ENCODE results near the gene LIN54. TPM values are rescaled to one million over a fixed set of nuclear protein-coding genes. Genes with fewer than 3 reads are reported as not detected.
"Not testable (repeated sequence)": the region's sequence is repeated elsewhere in the genome, so short reads cannot be mapped to it uniquely, and the experiment has no call there.

The LIN54 gene
- total and polyA plus RNA-seq, 4 donors, result 12.8 to 25.7 (median 17.6) TPM

DNA sequence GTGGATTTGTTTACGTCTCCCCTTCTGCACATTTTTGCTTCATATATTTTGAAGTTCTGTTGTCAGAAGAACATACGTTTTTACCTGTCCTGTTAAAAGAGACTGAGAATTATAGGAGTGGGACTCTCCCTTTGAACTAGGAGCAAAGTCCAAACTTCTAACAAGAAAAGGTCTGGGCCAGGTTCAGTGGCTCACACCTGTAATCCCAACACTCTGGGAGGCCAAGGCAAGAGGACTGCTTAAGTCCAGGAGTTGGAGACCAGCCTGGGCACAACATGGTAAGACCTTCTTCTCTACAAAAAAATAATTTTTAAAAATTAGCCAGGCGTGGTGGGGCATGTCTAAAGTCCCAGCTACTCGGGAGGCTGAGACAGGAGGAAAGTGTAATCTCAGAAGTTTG lies 15.8 kb downstream of the LIN54 start:
- no peak for DNase-seq (ENCODE audit: low read depth in 4 of 6, low spot score in 6 of 6)
- H3K4me3 ChIP-seq (ENCODE audit: low read depth, low read length), result no peak overlapping the region
- 100% methylated on average over 2 of the region's 4 CpGs for WGBS (ENCODE audit: insufficient coverage)
- no peak overlapping the region for H3K27ac ChIP-seq (ENCODE audit: low read depth, low read length)
- no peaks in the 10 kb centered on the region for H3K27me3 ChIP-seq (ENCODE audit: control insufficient read depth, insufficient read depth, low read length)
- H3K4me1 ChIP-seq (ENCODE audit: control insufficient read depth, insufficient read depth, low read length), result no peaks in the 10 kb centered on the region
- no peaks in the 10 kb centered on the region for H3K36me3 ChIP-seq (ENCODE audit: control insufficient read depth, insufficient read depth, low read length)
- H3K9me3 ChIP-seq (ENCODE audit: control insufficient read depth, insufficient read depth, low read length), result no peaks in the 10 kb centered on the region

DNA sequence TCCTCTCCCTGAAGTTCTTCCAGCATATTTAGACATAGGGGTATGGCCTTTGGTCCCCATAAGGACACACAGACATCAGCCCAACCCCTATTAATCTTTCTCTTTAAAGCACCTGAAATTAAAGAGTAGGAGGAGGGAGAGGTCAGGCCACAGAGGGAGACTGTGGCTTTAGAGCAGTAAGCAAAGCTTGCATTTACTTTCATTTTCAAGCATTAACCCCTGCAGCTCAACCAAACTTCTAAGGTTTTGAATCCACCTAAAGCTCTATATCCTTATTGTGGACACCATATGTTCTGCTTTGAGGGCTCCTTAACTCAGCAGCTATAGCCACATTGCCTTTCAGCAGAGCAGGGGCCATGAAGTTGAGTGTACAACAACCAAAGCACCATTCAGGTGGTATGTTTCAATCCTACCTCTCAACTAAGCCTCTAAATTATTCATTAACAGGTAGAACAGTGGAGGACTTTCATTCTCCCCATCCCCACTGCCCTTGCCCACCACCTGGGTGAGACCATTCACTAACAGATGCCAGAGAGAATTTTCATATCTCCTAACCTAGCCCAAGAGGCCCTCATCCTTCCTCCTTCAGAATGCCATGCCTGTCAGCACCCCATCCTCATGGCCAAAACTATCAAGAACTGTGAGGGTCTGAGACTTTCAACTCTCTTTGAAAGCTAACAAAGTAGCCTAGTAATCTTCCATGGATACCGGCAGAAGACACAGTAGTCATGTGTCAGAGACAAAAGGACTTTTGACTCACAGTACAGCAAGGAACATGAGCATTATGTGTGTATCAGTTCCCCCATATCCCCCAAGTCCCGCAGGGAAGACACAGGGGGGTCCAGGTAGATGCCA lies 20.8 kb downstream of the LIN54 start:
- H3K9me3 ChIP-seq (ENCODE audit: control insufficient read depth, insufficient read depth, low read length), result no peaks in the 10 kb centered on the region
- no peaks in the 10 kb centered on the region for H3K27me3 ChIP-seq (ENCODE audit: control insufficient read depth, insufficient read depth, low read length)
- H3K4me1 ChIP-seq (ENCODE audit: control insufficient read depth, insufficient read depth, low read length), result no peaks in the 10 kb centered on the region
- 40% methylated on average over 1 of the region's 2 CpGs for WGBS (ENCODE audit: insufficient coverage)
- no peak overlapping the region for H3K27ac ChIP-seq (ENCODE audit: low read depth, low read length)
- no peak for DNase-seq (ENCODE audit: low read depth in 4 of 6, low spot score in 6 of 6)
- H3K4me3 ChIP-seq (ENCODE audit: low read depth, low read length), result no peak overlapping the region
- H3K36me3 ChIP-seq (ENCODE audit: control insufficient read depth, insufficient read depth, low read length), result no peaks in the 10 kb centered on the region

DNA sequence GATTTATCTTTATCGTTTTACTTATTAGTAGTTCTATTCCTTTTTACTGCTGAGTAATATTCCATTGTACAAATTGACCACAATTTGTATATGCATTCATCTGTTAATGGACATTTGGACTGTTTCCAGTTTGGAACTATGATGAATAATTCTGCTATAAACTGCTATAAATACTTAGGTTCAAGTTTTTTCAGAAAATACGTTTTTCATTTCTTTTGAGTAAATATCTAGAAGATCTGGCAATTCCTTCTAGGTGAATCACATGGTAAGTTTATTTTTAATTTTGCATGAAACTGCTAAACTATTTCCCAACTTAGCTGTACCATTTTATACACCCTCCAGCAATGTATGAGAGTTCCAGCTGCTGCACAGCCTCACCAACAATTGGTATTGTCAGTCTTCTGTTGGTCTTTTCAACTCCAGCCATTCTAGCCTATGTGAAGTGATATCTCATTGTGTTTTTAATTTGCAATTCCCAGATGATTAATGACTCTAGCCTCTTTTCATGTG lies 22.2 kb downstream of the LIN54 start:
- Histone ChIP-seq H3K9me3 (ENCODE audit: control insufficient read depth, insufficient read depth, low read length) (no peaks in the 10 kb centered on the region), H3K27me3 (ENCODE audit: control insufficient read depth, insufficient read depth, low read length) (no peaks in the 10 kb centered on the region), H3K27ac (ENCODE audit: low read depth, low read length) (no peak overlapping the region), H3K4me1 (ENCODE audit: control insufficient read depth, insufficient read depth, low read length) (no peaks in the 10 kb centered on the region), H3K36me3 (ENCODE audit: control insufficient read depth, insufficient read depth, low read length) (no peaks in the 10 kb centered on the region), H3K4me3 (ENCODE audit: low read depth, low read length) (no peak overlapping the region)
- no peak for DNase-seq (ENCODE audit: low read depth in 4 of 6, low spot score in 6 of 6)
- no CpG with 5 or more reads among the region's 2 CpGs for WGBS (ENCODE audit: insufficient coverage)

DNA sequence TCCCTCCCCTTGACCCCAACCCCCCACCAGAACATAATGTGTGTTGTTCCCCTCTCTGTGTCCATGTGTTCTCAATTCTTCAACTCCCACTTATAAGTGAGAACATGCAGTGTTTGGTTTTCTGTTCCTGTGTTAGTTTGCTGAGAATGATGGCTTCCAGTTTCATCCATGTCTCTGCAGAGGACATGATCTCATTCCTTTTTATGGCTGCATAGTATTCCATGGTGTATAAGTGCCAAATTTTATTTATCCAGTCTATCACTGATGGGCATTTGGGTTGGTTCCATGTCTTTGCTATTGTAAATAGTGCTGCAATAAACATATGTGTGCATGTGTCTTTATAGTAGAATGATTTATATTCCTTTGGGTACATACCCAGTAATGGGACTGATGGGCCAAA lies 23.1 kb downstream of the LIN54 start:
- H3K4me1 ChIP-seq (ENCODE audit: control insufficient read depth, insufficient read depth, low read length); H3K27ac ChIP-seq (ENCODE audit: low read depth, low read length); H3K4me3 ChIP-seq (ENCODE audit: low read depth, low read length); DNase-seq (ENCODE audit: low read depth in 4 of 6, low spot score in 6 of 6); H3K36me3 ChIP-seq (ENCODE audit: control insufficient read depth, insufficient read depth, low read length); H3K27me3 ChIP-seq (ENCODE audit: control insufficient read depth, insufficient read depth, low read length); H3K9me3 ChIP-seq (ENCODE audit: control insufficient read depth, insufficient read depth, low read length): not testable (repeated sequence)

DNA sequence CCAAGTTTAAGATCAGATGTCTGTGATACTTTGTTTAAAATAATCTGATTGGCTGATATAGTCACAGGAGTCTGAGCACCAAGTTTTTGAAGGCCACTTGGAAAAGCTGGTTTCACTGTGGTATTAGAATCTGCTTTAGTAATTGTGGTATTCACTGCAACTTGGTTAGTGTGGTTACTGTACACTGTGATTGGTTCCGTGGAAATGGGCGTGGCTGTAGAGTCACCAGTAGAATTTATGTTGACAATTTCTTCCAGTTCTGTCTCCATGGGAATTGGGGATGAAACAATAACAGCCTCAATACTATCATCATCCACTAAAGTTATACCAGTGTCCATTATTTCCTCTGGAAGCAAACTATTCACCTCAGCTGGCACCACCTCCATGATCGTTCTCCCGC lies 26.2 kb downstream of the LIN54 start:
- Histone ChIP-seq H3K27ac (ENCODE audit: low read depth, low read length) (no peak overlapping the region), H3K4me3 (ENCODE audit: low read depth, low read length) (no peak overlapping the region), H3K4me1 (ENCODE audit: control insufficient read depth, insufficient read depth, low read length) (no peaks in the 10 kb centered on the region), H3K36me3 (ENCODE audit: control insufficient read depth, insufficient read depth, low read length) (peaks cover 6% of the 10 kb centered on the region), H3K27me3 (ENCODE audit: control insufficient read depth, insufficient read depth, low read length) (no peaks in the 10 kb centered on the region), H3K9me3 (ENCODE audit: control insufficient read depth, insufficient read depth, low read length) (no peaks in the 10 kb centered on the region)
- no peak for DNase-seq (ENCODE audit: low read depth in 4 of 6, low spot score in 6 of 6)
- no CpG with 5 or more reads among the region's 4 CpGs for WGBS (ENCODE audit: insufficient coverage)

DNA sequence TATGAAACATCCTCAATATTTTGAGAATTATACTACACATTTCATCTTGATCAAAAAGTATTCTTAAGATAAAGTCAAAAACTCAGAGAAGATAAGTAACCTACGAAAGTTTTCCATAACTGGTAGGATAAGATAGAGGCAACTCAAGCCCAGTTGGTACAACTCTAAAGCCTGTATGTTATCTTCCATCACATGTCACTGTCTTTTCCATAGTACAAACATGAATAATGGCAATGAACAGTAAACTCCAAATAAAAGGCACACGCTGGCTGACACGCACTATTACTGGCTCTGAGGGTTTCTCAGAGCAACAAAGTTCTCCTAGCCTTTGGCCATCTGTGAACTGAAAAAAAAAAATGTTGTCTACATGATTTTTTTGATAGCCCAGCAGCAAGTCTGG lies 27.2 kb downstream of the LIN54 start:
- H3K27me3 ChIP-seq (ENCODE audit: control insufficient read depth, insufficient read depth, low read length), result no peaks in the 10 kb centered on the region
- no peaks in the 10 kb centered on the region for H3K9me3 ChIP-seq (ENCODE audit: control insufficient read depth, insufficient read depth, low read length)
- peaks cover 6% of the 10 kb centered on the region for H3K36me3 ChIP-seq (ENCODE audit: control insufficient read depth, insufficient read depth, low read length)
- no peak for DNase-seq (ENCODE audit: low read depth in 4 of 6, low spot score in 6 of 6)
- H3K4me1 ChIP-seq (ENCODE audit: control insufficient read depth, insufficient read depth, low read length), result no peaks in the 10 kb centered on the region
- H3K27ac ChIP-seq (ENCODE audit: low read depth, low read length), result no peak overlapping the region
- no peak overlapping the region for H3K4me3 ChIP-seq (ENCODE audit: low read depth, low read length)
- 100% methylated on average over 1 of the region's 3 CpGs for WGBS (ENCODE audit: insufficient coverage)

DNA sequence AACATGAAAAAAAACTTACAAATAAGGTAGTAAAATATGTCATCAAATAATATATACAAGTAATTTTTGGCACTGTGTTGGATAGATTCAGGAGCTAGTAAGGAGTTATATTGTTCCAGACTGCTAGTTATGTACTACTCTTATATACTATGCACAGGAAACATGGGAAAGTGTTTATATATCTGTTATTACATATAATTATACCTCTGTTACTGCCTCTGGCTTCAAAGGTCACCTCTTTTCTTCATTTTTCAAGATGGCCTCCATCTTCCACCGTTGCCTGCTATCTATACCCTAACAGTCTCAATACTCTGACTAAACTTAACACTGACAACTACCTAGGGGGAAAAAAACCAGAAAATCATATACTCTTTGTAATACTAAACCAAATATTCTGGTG lies 29.5 kb downstream of the LIN54 start:
- no peaks in the 10 kb centered on the region for H3K27me3 ChIP-seq (ENCODE audit: control insufficient read depth, insufficient read depth, low read length)
- peaks cover 6% of the 10 kb centered on the region for H3K36me3 ChIP-seq (ENCODE audit: control insufficient read depth, insufficient read depth, low read length)
- H3K4me1 ChIP-seq (ENCODE audit: control insufficient read depth, insufficient read depth, low read length), result no peaks in the 10 kb centered on the region
- DNase-seq (ENCODE audit: low read depth in 4 of 6, low spot score in 6 of 6), result no peak
- no peaks in the 10 kb centered on the region for H3K9me3 ChIP-seq (ENCODE audit: control insufficient read depth, insufficient read depth, low read length)
- no peak overlapping the region for H3K4me3 ChIP-seq (ENCODE audit: low read depth, low read length)
- H3K27ac ChIP-seq (ENCODE audit: low read depth, low read length), result no peak overlapping the region
- WGBS (ENCODE audit: insufficient coverage), result no CpG with 5 or more reads among the region's 1 CpG

DNA sequence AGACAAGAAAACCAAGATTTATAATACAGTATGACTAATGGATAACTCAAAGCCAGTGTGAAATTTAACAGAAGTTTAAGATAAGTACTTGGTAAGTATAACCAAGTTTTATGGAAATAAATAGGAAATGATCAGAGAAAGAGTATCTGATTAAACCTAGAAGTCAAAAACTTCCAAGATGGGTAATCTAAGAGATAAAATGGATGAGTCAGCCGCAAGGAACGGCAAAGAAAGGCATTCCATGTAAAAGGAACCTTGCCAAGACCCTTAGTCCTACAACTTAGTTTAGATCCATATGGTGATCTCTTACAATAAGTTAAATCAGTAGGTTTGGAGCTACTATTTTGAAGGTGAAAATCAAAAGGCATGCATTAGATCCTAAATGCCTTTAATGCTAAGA lies 34.8 kb downstream of the LIN54 start:
- Histone ChIP-seq H3K4me3 (ENCODE audit: low read depth, low read length) (no peak overlapping the region), H3K36me3 (ENCODE audit: control insufficient read depth, insufficient read depth, low read length) (peaks cover 2% of the 10 kb centered on the region), H3K27me3 (ENCODE audit: control insufficient read depth, insufficient read depth, low read length) (no peaks in the 10 kb centered on the region), H3K27ac (ENCODE audit: low read depth, low read length) (no peak overlapping the region), H3K9me3 (ENCODE audit: control insufficient read depth, insufficient read depth, low read length) (no peaks in the 10 kb centered on the region), H3K4me1 (ENCODE audit: control insufficient read depth, insufficient read depth, low read length) (no peaks in the 10 kb centered on the region)
- no peak for DNase-seq (ENCODE audit: low read depth in 4 of 6, low spot score in 6 of 6)
- 100% methylated on average over 1 of the region's 2 CpGs for WGBS (ENCODE audit: insufficient coverage)

DNA sequence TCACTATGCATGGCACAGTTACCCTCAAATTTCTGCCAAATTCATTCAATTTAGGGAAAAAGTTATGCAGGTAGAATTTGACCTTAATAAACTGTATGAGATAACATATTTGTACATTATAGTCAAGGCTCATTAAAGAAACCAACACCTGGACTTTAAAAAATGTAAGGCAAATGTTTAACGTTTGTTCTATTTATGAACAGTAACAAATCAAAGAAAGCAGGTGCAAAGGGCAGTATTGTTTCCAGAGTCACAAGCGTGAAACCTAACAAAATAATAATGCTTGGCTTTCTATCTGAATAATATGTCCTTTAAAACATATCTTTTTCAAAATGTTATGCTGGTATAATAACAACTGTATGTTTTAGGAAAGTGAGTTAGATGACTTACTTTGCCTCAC lies 41.2 kb downstream of the LIN54 start:
- no peaks in the 10 kb centered on the region for H3K4me1 ChIP-seq (ENCODE audit: control insufficient read depth, insufficient read depth, low read length)
- no peak for DNase-seq (ENCODE audit: low read depth in 4 of 6, low spot score in 6 of 6)
- H3K27ac ChIP-seq (ENCODE audit: low read depth, low read length), result no peak overlapping the region
- WGBS (ENCODE audit: insufficient coverage), result no CpG with 5 or more reads among the region's 2 CpGs
- no peaks in the 10 kb centered on the region for H3K9me3 ChIP-seq (ENCODE audit: control insufficient read depth, insufficient read depth, low read length)
- no peak overlapping the region for H3K4me3 ChIP-seq (ENCODE audit: low read depth, low read length)
- no peaks in the 10 kb centered on the region for H3K27me3 ChIP-seq (ENCODE audit: control insufficient read depth, insufficient read depth, low read length)
- peaks cover 9% of the 10 kb centered on the region for H3K36me3 ChIP-seq (ENCODE audit: control insufficient read depth, insufficient read depth, low read length)

DNA sequence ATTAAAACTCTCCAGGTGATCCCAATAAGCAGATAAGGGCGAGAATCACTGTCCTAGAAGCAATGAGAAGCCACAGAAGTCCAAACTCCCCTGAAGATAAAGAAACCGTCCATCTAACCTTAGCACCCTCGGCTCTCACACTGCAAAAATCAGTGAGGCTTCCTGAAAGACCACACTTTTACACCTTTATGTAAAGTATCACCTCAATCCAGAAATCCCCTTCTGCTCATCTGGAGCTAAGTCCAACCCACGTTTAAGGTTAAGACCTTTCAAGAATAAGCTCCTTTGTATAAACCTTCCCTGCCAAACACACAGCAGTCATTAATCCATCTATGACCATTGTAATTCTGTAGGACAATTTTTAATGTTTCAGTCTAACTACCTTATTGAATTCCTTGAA lies 41.7 kb downstream of the LIN54 start:
- DNase-seq (ENCODE audit: low read depth in 4 of 6, low spot score in 6 of 6), result no peak
- Histone ChIP-seq H3K9me3 (ENCODE audit: control insufficient read depth, insufficient read depth, low read length) (no peaks in the 10 kb centered on the region), H3K36me3 (ENCODE audit: control insufficient read depth, insufficient read depth, low read length) (peaks cover 9% of the 10 kb centered on the region), H3K4me1 (ENCODE audit: control insufficient read depth, insufficient read depth, low read length) (no peaks in the 10 kb centered on the region), H3K4me3 (ENCODE audit: low read depth, low read length) (no peak overlapping the region), H3K27me3 (ENCODE audit: control insufficient read depth, insufficient read depth, low read length) (no peaks in the 10 kb centered on the region), H3K27ac (ENCODE audit: low read depth, low read length) (no peak overlapping the region)
- 100% methylated on average over 3 of the region's 4 CpGs for WGBS (ENCODE audit: insufficient coverage)

Data from spinal cord (tissue), 10 donors.